Stimulated activated CD4-positive, alpha-beta T cell treated with anti-CD3 and anti-CD28 coated beads, Interleukin-4, amount 100 ng/mL, for 24 hours (primary cell): Measurements from ENCODE around the gene POU2AF2.
"Not testable (repeated sequence)": the region's sequence is repeated elsewhere in the genome, so short reads cannot be mapped to it uniquely, and the experiment has no call there.

Source experiments
- DNase-seq: peaks from one replicate; pipeline ENCODE4 v3.0.0-alpha.2; 2020

The POU2AF2 gene

GRCh38 chr11:111260811-111261210 is 15.3 kb downstream of the POU2AF2 start:
- DNase-seq, result no peak

GRCh38 chr11:111264646-111265045 is 19.1 kb downstream of the POU2AF2 start:
- DNase-seq, result no peak

GRCh38 chr11:111265421-111265820 is 19.9 kb downstream of the POU2AF2 start:
- DNase-seq, result no peak

- DNase-seq, result not testable (repeated sequence)
These were observed 22.8 kb downstream of the POU2AF2 start for GRCh38 chr11:111268303-111268702.

GRCh38 chr11:111269146-111269868 is 23.8 kb downstream of the POU2AF2 start:
- DNase-seq, result no peak

- no peak for DNase-seq
These were observed 26.9 kb downstream of the POU2AF2 start for GRCh38 chr11:111272420-111272819.

GRCh38 chr11:111282562-111283075 is 37.1 kb downstream of the POU2AF2 start:
- DNase-seq, result no peak

- DNase-seq, result no peak
These were observed 38.5 kb downstream of the POU2AF2 start for GRCh38 chr11:111283945-111284481.

GRCh38 chr11:111285189-111286091 is 39.9 kb downstream of the POU2AF2 start:
- DNase-seq, result no peak

GRCh38 chr11:111291764-111292163 is 46.2 kb downstream of the POU2AF2 start:
- DNase-seq, result no peak

- DNase-seq, result not testable (repeated sequence)
These were observed 46.9 kb downstream of the POU2AF2 start for GRCh38 chr11:111292408-111292807.

- no peak for DNase-seq
These were observed 50.7 kb downstream of the POU2AF2 start for GRCh38 chr11:111296196-111296595.

- no peak for DNase-seq
These were observed 52.2 kb downstream of the POU2AF2 start for GRCh38 chr11:111297696-111298095.

- DNase-seq, result no peak
These were observed 53.0 kb downstream of the POU2AF2 start, which contains the start of gene POU2AF3 for GRCh38 chr11:111298413-111299100. TSS of gene POU2AF3 (plus strand) at chr11:111298546. CDS start at chr11:111298582, 36 bp downstream.

GRCh38 chr11:111299101-111300026 is 53.8 kb downstream of the POU2AF2 start:
- no peak for DNase-seq

- DNase-seq, result no peak
These were observed 55.0 kb downstream of the POU2AF2 start for GRCh38 chr11:111300569-111300968.

- DNase-seq, result no peak
These were observed 55.7 kb downstream of the POU2AF2 start for GRCh38 chr11:111301004-111301841.

- DNase-seq, result no peak
These were observed 56.3 kb downstream of the POU2AF2 start for GRCh38 chr11:111301842-111302118.

GRCh38 chr11:111302298-111302697 is 56.8 kb downstream of the POU2AF2 start:
- no peak for DNase-seq

GRCh38 chr11:111303461-111303860 is 57.9 kb downstream of the POU2AF2 start:
- DNase-seq, result no peak
